ENCODE data around the gene AGAP1.

AGAP1 gene

DNA sequence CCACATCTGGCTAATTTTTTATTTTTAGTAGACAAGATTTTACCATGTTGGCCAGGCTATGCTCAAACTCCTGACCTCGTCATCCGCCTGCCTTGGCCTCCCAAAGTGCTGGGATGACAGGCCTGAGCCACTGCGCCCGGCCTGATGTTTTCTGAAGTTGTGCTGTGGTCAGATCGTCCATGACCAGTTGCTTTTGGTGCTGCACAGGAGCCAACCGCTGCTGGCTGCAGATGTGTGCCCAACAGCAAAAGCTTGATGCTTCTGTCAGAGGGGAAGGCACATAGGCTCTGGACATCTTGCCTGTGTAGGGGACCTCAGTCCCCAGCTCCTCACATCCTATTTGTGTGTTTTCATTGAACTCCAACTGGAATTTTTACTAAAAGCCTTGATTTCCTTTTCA, 218.3 kb downstream of the AGAP1 start:
- DNase-seq (ENCODE audit: low spot score): no peak

DNA sequence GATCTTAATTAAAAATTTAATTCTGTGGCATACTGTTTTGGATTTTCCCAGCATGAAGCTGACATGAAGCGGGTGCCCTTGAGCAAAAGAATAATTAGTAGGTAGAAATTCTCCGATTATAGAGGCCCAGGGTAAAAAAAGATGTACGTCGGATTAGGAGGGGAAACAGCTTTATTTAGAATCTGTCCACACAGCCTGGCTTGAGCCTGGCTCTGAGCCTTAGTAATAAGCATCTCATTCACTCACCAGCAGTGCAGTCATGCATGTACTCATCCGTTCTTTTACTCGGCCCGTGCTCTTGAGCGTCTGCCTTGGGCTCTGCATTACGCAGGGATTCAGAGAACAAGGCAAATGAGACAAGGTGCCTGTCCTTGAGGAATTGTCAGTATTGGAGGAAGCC, 219.3 kb downstream of the AGAP1 start:
- DNase-seq (ENCODE audit: low spot score): no peak

DNA sequence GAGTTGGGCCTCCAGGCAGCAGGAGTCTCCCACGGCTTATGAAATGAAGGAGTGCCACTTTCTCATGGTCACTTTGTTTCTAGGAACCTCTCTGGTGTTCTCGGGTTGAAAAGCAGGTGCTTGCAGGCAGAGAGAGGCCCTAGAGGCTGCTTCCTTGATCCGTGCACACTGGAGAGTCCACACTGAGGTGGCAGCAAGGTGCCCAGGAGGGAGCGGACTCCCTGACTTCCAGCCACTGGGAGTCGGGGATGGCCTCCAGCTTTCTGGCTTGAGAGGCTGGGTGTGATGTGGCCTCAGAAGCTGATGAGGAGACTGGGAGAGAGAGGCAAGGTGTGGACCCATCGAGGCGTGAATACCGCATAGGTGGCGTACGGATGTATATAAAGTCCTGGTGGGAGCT, 221.8 kb downstream of the AGAP1 start:
- DNase-seq (ENCODE audit: low spot score): no peak

DNA sequence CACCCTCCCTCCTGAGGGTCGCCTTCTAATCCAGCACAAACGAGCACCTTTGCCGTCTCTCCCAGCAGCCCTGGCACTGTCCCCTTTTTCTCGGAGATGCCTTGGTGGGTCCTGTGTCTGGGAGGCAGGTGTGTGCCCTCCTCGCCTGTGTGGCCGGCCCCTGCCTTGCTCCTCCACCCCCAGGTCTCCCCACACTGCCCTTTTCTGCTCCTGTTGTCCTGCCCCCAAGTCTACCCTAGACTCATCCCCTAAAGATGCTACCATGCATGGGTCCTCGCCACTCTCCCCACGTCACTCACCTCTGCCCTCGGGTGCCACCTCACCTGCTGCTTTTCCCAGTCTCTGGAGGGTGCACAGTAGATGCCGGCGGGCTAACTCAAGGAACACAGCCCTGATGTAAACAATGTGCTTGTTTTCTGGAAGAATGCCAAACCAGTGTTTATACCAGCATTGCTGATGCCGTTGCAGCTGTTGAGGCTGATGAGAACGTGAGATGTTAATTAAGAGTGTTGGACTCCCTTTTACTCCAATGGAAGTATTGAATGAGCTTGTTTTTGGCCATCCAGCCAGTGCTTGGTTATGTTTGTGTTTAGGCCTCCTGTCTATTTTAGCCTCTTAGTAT, 223.1 kb downstream of the AGAP1 start:
- no peak for DNase-seq (ENCODE audit: low spot score)

DNA sequence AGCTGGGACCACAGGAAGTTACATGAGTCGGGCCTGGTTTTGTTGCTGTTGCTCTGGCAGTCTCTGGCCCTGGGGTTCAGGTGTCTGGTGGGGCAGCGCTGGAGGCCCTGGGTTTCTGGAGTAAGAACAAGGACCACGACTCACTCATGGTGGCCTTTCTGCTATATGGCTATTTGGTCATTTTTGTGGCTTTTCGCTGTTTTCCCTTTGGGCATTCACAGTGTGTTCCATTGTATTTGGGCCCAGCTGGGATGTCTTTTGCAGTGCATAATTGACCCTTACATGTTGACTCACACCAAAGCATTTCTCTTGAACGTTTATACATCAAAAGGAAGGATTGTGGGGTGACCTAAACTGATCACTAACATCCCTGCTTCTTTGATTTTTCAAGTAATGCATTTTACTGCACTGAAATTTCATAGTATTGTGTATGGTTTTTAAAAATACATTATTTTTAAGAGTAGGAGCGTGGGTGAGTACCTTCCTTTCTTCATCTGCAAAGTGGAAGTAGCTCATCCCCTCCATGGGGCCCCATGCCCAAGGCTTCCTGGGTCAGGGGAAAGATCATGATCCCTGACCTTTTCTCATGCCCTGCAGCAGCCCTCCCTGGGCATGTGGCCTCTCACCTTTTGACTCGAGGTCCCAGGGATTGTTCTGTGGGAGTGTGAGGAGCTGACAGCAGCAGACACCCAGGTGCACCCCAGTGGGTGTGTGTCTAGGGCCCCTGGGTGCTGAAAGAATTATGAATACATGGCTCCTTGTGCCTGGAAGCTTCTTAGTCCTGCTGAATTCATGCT, 225.5 kb downstream of the AGAP1 start:
- DNase-seq (ENCODE audit: low spot score): no peak

DNA sequence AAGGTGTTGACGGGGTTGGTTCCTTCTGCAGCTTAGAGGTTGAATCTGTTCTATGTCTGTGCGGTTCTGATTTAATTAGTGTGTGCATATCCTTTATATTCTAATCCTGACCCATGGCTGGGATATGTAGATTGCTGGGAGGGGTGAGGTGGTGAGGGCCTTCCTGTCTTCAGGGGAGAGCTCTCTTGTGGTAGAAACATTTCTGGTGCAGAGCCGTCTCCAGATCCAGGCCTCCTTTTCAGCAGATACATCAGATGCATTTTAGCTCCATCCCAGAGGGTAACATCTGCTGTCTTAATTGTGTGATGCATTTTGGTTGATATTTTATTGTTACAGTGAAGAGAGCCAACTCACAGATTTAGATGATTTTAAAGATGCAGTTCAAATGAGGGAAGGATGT, 227.8 kb downstream of the AGAP1 start:
- no peak for DNase-seq (ENCODE audit: low spot score)

DNA sequence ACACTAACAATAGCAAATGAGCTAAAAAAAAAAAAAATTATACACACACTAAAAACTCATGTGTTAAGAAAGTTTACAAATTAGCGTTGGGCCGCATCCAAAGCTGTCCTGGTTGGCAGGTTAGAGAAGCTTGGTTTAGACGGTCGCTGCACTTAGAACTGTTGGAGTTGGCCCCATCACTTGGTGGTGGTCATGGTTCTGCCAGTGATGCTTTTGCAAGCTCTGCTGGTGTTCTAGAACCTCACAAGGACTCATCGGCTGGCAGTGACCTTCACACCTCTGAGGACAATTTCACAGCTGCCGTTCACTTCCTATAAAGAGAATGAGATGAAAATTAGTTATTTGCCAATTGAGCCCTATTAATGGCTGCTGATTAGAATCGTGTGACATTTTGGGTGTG, 229.0 kb downstream of the AGAP1 start:
- DNase-seq (ENCODE audit: low spot score): no peak

DNA sequence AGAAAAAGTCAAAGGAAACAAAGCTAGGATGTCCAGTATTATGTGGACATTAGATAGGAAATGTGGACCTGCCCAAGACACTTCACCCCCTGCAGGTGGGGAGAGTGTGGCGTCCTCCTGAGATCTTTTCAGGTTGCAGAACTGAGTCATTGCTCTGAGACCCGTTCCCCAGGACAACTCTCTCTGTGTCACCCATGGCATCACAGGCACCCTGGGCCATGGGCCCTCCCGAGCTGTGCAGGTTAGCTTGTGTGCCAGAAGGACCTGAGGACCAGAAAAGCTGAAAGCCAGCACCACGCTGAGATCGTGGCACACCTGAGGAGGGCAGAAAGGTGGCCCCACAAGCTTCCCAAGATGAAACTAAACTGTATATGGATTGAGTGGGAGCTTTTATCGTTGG, 229.5 kb downstream of the AGAP1 start:
- DNase-seq (ENCODE audit: low spot score): no peak

DNA sequence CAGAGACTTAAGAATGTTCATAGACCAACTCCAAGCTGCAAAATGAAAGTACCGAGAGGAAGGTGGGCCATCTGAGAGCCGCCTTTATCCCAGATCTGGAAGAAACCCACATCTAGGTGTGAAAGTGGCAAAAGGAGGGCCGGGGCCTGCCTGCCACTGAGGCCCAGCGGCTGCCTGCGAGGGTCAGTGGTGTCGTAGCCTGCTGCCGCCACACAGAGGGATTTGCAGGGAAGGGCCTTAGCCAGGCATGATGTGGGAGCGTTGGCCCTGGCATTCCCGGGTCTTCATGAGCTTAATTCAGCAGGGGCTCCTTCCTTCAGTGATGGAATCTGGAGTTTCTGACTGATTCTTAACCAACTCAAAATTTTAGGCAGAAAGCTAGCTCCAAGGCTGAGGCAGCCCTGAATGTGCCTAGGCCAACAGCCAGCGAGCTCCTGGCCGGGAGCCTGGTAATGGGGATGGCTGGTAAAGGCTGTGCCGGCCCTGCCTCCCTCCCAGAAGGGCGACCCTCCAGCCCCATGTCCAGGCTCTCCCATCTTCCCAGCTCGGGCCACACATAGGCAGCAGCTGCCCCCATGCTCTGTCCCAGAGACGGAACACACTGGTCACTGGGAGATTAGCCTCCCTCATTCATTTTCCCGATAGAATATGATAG, 230.1 kb downstream of the AGAP1 start:
- no peak for DNase-seq (ENCODE audit: low spot score)

DNA sequence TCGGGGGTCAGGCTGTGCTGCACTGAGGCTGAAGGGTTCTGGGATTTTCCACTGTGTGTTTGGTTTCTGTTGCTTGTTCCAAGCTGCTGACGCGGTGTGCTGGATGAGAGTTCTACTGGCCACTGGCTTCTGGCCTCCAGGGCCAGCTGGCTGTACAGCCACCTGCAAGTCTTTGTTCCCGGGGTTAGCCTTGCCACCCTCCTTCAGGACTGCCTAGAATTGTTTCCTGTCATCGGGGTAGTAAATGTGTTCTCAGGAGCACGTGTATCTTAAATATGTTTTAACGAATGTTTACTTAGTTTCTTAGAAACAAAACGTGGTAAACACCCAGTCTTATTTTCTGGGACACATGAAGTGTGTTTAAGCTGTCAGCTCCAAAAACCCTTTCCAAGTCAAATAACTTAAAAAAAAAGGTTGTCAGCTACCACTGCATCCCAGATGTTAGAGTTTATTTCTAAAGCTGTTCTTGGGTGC, 231.2 kb downstream of the AGAP1 start:
- DNase-seq (ENCODE audit: low spot score): peak; percentile 80

DNA sequence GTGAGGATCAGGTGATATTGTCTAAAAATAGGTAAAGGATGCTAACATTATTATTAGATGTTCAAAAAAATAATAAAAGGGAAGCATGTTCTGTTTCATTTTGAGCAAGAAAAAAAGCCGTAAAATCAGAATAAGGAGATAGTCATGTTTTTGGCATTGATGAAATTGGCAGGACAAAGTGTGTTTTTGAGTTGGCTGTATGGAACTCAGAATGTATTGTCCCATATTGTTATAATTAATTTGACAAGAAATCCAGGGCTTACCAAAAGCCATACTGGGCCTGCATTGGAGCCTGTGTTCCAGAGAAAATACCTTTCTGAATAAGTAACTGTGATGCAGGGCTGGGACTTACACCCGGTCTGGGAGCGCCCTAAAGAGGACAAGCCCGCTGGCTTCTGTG, 232.0 kb downstream of the AGAP1 start:
- no peak for DNase-seq (ENCODE audit: low spot score)

DNA sequence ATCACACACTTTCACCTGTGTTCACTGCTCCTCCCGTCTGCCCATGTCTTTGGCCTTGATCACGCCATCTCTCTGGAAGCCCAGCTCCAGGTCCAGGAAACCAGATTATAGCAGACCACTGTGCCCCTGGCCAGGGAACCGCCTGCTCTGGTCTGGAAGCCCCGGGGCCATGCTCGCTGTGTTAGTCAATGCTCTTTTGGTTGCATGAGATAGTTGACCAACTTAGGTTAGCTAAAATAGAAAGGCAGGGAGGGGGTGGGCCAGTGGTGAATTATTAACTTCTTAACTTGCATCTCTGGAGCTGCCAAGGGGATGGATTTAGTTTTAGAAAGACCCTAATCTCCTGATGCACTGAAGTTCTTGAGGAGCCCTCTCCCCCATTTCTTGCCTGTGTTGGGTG, 232.7 kb downstream of the AGAP1 start:
- DNase-seq (ENCODE audit: low spot score): no peak

DNA sequence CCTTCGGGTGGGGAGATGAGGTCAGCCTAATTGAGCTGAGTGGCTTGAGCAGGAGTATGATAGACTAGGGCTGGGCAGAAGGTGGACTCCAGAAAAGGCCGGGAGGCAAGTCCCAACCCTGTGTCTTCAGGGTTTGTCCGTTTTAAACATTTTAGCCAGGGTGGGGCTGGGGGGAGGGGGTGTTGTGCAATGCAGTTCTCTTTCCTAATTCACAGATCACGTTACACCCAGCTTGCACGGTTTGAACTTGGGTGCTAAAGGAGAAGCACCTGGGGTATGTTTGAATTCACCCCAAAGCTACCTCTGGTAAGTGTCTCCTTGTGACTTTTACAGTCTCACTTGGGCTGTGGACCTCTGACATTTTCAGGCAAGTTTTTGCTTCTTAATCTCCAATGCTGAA, 233.3 kb downstream of the AGAP1 start:
- DNase-seq (ENCODE audit: low spot score): no peak

DNA sequence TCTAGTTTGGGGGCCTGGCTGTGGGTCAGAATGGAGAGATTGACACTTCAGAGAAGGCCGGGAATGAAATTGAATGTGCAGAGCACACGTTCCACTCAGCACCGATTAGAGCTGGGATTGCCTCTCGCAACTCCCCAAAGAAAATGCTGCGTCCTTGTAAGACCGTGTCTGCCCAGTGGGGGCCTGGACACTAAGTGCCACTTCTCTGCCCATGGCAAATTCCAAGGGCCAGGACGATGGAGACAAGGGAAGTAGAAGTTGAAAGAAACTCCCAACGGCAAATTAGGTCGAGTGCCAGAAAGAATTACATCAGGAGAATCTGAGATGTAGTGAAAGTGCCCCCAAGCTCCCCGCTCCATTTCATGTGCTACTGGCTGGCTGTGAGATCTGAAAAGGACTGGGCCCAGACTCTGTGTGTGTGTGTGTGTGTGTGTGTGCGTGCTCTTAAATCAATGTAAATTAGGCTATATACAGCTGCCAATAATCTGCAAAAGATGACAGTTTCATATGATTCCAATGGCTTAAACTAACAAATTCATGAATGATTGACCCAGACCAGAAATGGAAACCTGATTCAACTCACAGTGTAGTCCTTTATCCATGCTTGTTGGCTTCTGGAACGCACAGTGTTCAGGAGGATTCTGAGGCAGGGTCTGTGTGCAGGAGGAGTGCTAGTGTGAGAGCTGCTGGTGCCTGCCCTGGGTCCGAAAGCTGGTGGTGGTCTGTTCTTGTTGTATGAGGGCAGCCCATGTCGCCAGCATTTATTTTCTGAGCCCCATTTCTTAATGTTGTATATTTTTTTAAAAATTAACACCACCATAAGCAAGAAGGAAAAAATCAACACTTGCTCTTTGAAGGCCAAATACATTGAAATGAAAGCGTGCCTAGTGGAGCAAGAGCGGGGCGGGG, 234.3 kb downstream of the AGAP1 start:
- no peak for DNase-seq (ENCODE audit: low spot score)

DNA sequence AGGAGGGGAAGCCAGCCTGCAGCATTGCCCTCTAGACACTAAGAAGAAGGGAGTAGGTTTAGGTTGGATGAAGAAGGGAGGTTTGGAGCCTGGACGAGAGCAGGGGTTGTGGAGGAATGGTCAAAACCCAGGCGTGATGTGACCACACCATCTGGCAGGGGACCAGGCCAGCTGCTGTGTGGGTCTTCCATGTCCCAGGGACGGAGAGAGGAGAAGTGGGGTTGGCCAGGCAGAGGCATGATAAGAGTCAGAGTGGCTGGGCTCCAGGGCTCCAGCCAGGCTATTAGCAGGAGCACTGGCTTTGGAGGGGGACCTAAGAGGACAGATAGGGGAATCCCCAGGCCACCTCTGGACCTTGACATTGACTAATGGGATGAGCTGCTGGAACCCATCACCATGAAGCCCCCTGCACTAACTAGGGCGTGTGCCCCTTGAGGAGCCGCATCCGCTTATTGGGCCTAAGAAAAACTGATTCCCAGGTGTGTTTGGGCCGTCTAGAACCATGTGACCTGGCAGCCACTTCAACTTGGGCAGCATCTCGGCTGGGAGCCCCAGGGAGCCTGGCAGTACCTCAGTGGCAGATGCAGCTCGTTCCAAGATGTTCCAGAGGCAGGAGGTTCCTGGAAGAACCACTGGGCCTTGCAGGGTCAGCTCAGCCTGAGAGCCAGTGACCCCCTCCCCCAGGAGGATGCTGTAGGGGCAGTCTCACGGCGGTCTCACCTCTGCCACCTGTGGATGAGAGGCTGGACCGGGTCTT, 235.1 kb downstream of the AGAP1 start:
- DNase-seq (ENCODE audit: low spot score): no peak

DNA sequence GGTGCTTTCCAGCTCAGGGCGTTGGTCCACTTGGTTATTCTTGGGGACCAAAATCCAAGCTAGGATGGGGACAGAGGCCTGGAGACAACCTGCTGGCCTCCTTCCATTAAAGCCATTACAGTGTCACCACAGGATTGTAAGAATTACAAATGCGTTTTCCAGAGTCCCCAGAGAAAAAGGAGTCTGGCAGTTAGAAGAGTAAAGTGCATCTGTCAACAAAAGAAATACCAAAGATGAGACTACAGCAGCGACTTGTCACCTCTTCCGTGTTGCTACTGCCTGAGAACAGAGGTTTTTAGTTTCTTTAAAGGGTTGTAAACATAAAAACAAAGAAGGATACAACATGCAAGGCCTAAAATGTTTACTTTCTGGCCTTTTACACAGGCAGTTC, 235.7 kb downstream of the AGAP1 start:
- no peak for DNase-seq (ENCODE audit: low spot score)

DNA sequence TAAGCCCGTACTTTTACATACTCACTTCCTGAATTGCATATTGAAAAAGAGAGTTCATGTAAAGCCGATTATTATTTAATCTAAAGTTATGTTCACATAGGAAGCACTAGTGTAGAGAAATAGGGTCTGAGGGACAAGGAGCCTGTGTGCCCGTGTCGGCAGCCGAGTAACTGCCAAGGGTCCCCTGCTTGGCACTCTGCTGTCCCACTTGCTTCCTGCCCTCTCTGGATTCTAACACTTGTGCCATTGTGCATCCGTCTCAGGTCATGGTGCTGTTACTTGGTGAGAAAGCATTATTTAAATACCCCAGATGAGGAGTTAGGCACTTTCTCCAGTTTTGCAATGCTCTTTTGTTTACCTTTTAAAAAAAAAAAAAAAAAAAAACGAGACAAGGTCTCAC, 236.3 kb downstream of the AGAP1 start:
- no peak for DNase-seq (ENCODE audit: low spot score)

DNA sequence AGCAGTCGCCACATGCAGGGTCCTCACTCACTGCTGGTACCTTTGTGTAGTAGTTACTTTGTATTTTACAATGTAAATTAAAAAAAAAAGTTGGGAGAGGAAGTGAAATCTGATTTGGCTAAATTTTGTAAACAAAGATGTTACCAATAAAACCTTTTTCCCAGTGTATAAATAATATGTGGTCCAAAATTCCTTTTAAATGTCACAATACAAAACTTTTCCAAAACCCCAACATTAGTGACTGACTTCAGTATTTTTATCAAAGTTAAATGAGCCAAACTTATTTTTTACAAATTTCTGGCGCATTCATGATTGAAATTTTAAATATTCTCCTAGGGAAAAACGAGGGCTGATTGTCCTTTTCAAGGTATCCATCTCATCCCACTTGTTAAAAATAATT, 239.9 kb downstream of the AGAP1 start:
- DNase-seq (ENCODE audit: low spot score): no peak

DNA sequence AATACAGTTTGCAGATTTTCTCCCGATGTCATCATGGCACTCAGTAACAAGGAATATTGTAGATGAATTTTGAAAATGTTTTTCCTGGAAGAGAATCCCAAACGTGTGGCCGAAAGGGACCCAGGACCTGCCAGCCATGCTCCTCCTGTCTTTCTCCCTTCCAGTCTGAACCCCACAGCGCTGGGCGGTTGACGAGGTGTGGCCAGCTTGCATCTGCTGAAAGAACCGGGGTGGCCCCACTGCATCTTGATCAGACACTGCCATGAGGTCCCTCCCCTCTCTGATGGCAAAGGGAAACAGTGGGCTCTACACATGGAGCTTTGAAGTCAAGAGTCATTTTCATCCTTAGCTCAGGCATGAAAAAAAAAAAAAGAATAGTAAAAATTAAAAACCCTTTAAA, 240.3 kb downstream of the AGAP1 start:
- no peak for DNase-seq (ENCODE audit: low spot score)

DNA sequence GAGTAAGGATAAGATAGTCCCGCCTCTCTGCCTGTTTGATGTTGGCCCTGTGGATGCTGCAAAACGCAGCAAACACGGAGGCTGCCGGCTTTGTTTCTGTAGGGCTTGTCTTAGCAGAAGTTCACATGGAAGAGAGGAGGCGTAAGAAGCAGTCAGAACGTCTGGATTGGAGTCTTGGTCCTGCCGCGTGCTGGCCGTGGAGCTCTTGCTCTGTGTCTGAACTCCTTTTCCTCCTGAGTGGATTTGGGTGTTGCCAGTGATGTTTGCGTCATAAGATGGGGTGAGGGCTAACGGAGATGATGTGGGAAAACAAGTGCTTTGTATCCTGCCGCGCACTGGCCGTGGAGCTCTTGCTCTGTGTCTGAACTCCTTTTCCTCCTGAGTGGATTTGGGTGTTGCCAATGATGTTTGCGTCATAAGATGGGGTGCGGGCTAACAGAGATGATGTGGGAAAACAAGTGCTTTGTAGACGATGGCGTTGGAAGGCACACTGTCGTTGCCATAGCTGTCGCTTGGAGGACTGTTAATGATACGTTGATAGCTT, 240.9 kb downstream of the AGAP1 start:
- no peak for DNase-seq (ENCODE audit: low spot score)

DNA sequence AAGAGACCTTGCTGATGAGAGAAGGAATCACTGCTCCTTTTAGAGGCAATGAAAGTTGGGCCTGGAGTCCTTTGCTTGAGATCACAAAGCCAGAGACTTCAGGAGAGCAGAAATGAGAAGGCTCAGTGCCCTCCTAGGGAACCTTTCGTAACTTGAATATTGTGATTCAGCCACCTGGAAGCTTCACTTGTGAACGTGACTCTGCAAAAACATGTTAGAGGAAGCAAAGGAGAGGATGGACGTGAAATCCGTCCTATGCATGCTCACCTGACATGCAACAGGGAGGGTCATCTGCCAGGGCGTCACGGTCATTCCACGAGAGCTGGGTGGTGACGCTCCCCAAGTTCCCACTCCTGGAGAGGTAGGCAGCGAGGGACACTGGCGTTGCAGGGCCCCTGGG, 243.6 kb downstream of the AGAP1 start:
- no peak for DNase-seq (ENCODE audit: low spot score)

Measured in left forelimb (tissue), 1 donor.